ENCODE measurements around the gene ACCS.

DNA sequence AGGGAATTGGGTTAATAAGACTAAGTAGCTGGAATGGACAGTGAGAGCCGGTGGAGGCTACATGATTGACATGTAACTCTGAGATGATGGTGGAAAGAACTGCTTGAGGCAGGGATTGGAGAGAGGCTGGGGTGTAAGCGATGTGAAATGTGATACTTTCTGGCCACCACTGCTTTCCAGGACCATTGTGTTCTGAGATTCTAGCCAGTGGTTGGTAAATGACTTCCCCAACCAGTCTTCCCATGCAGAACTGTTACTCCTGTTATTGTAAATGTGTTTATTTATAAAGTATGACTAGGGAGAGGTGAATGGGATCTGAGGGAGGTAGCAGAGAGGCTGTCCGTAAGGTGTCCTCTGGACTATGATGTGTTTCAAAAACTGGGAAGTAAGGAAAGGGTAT lies 47.5 kb downstream of the ACCS start:
- TF ChIP-seq, protein P1, sequence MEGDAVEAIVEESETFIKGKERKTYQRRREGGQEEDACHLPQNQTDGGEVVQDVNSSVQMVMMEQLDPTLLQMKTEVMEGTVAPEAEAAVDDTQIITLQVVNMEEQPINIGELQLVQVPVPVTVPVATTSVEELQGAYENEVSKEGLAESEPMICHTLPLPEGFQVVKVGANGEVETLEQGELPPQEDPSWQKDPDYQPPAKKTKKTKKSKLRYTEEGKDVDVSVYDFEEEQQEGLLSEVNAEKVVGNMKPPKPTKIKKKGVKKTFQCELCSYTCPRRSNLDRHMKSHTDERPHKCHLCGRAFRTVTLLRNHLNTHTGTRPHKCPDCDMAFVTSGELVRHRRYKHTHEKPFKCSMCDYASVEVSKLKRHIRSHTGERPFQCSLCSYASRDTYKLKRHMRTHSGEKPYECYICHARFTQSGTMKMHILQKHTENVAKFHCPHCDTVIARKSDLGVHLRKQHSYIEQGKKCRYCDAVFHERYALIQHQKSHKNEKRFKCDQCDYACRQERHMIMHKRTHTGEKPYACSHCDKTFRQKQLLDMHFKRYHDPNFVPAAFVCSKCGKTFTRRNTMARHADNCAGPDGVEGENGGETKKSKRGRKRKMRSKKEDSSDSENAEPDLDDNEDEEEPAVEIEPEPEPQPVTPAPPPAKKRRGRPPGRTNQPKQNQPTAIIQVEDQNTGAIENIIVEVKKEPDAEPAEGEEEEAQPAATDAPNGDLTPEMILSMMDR (IDR thresholded peaks at IDR 0.05): no peak
- no peak for TF ChIP-seq EP300 (IDR thresholded peaks at IDR 0.05)
